Panc1 (cell line): Measurements from ENCODE around the gene GRIK4. TPM values are rescaled to one million over a fixed set of nuclear protein-coding genes. Genes with fewer than 3 reads are reported as not detected.

Experiments used
- ATAC-seq: fragments of 200-7000 bp; cut with Tn5 transposase; 2 replicates; pipeline ENCODE4 v1.9.1; 2020; ENCODE audit warnings: mild to moderate bottlenecking, moderate library complexity
- BruUV-seq: library from RNA; stranded (reverse); fragments of 400-500 nt; replicated peaks from 2 replicates; lab custom pipeline; 2021; lab: Mats Ljungman, UMichigan
- CTCF ChIA-PET: fragments of 300-600 bp; sonication (Branson Sonifier 250); formaldehyde crosslinking; loops from one replicate; lab custom pipeline; 2022; ENCODE audit warnings: antibody characterized with exemption; lab: Charles Lee
- POLR2A ChIA-PET: fragments of 300-600 bp; sonication (Branson Sonifier 250); formaldehyde crosslinking; loops from one replicate; lab custom pipeline; 2022; ENCODE audit warnings: antibody characterized with exemption; lab: Charles Lee
- DNase-seq: peaks from one replicate; pipeline ENCODE4 v3.0.0-alpha.2; 2010; ENCODE audit warnings: low read depth, low spot score
- H3K27ac ChIP-seq: 2 replicates; pipeline ENCODE4 v1.5.1; 2011; ENCODE audit warnings: mild to moderate bottlenecking, low read length, inconsistent platforms
- H3K27me3 ChIP-seq: fragments of 200-500 bp; sonication (Bioruptor generic); 2 replicates; pipeline ENCODE4 v1.6.0; 2014; ENCODE audit warnings: low read length, inconsistent platforms; ENCODE audit not compliant: control insufficient read depth, insufficient read depth
- H3K36me3 ChIP-seq: fragments of 200-500 bp; sonication (Bioruptor generic); 2 replicates; pipeline ENCODE4 v1.5.1; 2014; ENCODE audit warnings: inconsistent platforms, mild to moderate bottlenecking, low read length, moderate library complexity; ENCODE audit not compliant: control insufficient read depth, insufficient read depth
- H3K4me1 ChIP-seq: 2 replicates; pipeline ENCODE4 v1.5.1; 2011; ENCODE audit warnings: inconsistent platforms, mild to moderate bottlenecking, low read length, moderate library complexity; ENCODE audit not compliant: control insufficient read depth, insufficient read depth
- H3K4me3 ChIP-seq, 2 experiments: 2 replicates each; pipeline ENCODE4 v1.5.1; 2011 to 2012; ENCODE audit warnings: low read depth in 2 of 2, low read length in 2 of 2, mild to moderate bottlenecking in 2 of 2, inconsistent platforms in 1 of 2, moderate library complexity in 1 of 2
- H3K9me3 ChIP-seq: fragments of 200-500 bp; sonication (Bioruptor generic); 2 replicates; pipeline ENCODE4 v1.5.1; 2014; ENCODE audit warnings: low read depth, mild to moderate bottlenecking, inconsistent platforms, low read length, moderate library complexity; ENCODE audit not compliant: control insufficient read depth, insufficient read depth
- POLR2AphosphoS5 ChIP-seq: IDR thresholded peaks from 2 replicates; pipeline ENCODE4 v1.6.1; 2012; ENCODE audit warnings: mild to moderate bottlenecking, low read depth, low read length, moderate library complexity
- SIN3A ChIP-seq: IDR thresholded peaks from 2 replicates; pipeline ENCODE4 v1.6.1; 2012; ENCODE audit warnings: low read depth, mild to moderate bottlenecking, low read length, moderate library complexity, borderline replicate concordance; ENCODE audit not compliant: insufficient read depth
- TCF7L2 ChIP-seq: IDR thresholded peaks from 2 replicates; pipeline ENCODE4 v1.6.1; 2011; ENCODE audit warnings: mild to moderate bottlenecking, low read depth, low read length, inconsistent platforms
- in situ Hi-C: cut with HindIII; loops from 2 replicates; pipeline ENCODE4 v1.10.0; 2016; ENCODE audit warnings: low sequenced_read_pairs, low pct_unique_long_range_greater_than_20kb
- intact Hi-C: fragments of 100-400 bp; cut with micrococcal nuclease; formaldehyde crosslinking; loops from one replicate; pipeline ENCODE4 v1.10.0; 2022; ENCODE audit not compliant: unreplicated experiment
- total RNA-seq: library from RNA; stranded (reverse); gene quantifications from one replicate; pipeline ENCODE4 v1.2.1, GENCODE V29; 2021; ENCODE audit not compliant: unreplicated experiment
- TF ChIP-seq, protein P1 (sequence below), 2 experiments: IDR thresholded peaks; 2 replicates each; pipeline ENCODE4 v1.6.1; 2011 to 2012; ENCODE audit warnings: low read depth in 2 of 2, control low read depth in 1 of 2, low read length in 1 of 2, mild to moderate bottlenecking in 1 of 2, moderate library complexity in 1 of 2; ENCODE audit not compliant: insufficient read depth in 1 of 2
- TF ChIP-seq, protein P2 (sequence below): fragments of 450-650 bp; IDR thresholded peaks from 2 replicates; pipeline ENCODE4 v1.5.1; 2017; ENCODE audit warnings: mild to moderate bottlenecking

Gene GRIK4
- total RNA-seq, 1 experiment from 2014 or later = 0.62 TPM

DNA sequence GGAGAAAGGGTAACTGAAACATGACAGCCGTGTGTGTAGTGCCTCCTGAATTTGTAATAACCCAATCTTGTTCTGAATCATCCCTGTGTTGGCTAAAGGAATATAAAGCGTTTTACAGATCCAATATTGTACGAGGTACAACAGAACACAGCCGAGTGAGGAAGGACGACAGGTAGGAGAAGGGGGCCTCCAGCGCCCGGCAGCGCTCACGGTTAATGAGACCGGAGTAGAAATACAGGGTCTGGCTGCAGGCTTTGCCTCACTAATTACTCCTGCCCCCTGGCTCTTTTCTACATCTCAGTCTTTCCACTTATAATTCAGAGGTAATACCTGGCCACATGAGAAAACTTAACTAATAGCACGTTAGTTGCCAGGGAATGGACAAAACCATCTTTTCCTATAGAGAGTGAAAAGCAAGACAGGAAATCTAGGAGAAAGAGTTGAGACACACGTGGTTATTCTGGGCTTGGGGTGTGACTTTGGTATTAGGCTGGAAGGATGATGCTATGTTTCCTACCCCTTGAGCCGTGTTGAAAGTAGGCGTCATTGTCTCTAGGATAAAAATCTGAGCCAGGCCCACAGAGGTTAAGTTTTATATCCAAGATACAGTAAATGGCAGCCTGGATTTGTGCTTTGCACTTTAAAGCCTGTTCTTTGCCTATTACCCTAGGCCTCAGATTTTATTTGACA, 54.1 kb downstream of the GRIK4 start:
- intact Hi-C loops = no loop called here
- TF ChIP-seq, protein P1, sequence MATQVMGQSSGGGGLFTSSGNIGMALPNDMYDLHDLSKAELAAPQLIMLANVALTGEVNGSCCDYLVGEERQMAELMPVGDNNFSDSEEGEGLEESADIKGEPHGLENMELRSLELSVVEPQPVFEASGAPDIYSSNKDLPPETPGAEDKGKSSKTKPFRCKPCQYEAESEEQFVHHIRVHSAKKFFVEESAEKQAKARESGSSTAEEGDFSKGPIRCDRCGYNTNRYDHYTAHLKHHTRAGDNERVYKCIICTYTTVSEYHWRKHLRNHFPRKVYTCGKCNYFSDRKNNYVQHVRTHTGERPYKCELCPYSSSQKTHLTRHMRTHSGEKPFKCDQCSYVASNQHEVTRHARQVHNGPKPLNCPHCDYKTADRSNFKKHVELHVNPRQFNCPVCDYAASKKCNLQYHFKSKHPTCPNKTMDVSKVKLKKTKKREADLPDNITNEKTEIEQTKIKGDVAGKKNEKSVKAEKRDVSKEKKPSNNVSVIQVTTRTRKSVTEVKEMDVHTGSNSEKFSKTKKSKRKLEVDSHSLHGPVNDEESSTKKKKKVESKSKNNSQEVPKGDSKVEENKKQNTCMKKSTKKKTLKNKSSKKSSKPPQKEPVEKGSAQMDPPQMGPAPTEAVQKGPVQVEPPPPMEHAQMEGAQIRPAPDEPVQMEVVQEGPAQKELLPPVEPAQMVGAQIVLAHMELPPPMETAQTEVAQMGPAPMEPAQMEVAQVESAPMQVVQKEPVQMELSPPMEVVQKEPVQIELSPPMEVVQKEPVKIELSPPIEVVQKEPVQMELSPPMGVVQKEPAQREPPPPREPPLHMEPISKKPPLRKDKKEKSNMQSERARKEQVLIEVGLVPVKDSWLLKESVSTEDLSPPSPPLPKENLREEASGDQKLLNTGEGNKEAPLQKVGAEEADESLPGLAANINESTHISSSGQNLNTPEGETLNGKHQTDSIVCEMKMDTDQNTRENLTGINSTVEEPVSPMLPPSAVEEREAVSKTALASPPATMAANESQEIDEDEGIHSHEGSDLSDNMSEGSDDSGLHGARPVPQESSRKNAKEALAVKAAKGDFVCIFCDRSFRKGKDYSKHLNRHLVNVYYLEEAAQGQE (IDR thresholded peaks at IDR 0.05; ENCODE audit: insufficient read depth in 1 of 2, low read depth in 2 of 2, low read length in 1 of 2) = no peak
- no peak for TF ChIP-seq POLR2AphosphoS5
- TF ChIP-seq, protein P2, sequence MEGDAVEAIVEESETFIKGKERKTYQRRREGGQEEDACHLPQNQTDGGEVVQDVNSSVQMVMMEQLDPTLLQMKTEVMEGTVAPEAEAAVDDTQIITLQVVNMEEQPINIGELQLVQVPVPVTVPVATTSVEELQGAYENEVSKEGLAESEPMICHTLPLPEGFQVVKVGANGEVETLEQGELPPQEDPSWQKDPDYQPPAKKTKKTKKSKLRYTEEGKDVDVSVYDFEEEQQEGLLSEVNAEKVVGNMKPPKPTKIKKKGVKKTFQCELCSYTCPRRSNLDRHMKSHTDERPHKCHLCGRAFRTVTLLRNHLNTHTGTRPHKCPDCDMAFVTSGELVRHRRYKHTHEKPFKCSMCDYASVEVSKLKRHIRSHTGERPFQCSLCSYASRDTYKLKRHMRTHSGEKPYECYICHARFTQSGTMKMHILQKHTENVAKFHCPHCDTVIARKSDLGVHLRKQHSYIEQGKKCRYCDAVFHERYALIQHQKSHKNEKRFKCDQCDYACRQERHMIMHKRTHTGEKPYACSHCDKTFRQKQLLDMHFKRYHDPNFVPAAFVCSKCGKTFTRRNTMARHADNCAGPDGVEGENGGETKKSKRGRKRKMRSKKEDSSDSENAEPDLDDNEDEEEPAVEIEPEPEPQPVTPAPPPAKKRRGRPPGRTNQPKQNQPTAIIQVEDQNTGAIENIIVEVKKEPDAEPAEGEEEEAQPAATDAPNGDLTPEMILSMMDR = no peak
- TF ChIP-seq TCF7L2 = no peak
- TF ChIP-seq SIN3A = no peak
- no TSS peak for BruUV-seq
- Histone ChIP-seq H3K36me3 (no peaks in the 10 kb centered on the region), H3K9me3 (no peaks in the 10 kb centered on the region), H3K27ac (no peak overlapping the region), H3K4me1 (peaks cover 18% of the 10 kb centered on the region), H3K4me3 (peak overlapping the region in 1 of 2 experiments; percentile 46; a peak in 2 of 4 replicates), H3K27me3 (0 out of 2 replicates have a peak, but pooled peaks cover 3% of the 10 kb centered on the region)
- ChIA-PET CTCF (no interaction called here), POLR2A (no interaction called here)
- DNase-seq = no peak
- ATAC-seq = no peak
- in situ Hi-C loops = no loop called here

DNA sequence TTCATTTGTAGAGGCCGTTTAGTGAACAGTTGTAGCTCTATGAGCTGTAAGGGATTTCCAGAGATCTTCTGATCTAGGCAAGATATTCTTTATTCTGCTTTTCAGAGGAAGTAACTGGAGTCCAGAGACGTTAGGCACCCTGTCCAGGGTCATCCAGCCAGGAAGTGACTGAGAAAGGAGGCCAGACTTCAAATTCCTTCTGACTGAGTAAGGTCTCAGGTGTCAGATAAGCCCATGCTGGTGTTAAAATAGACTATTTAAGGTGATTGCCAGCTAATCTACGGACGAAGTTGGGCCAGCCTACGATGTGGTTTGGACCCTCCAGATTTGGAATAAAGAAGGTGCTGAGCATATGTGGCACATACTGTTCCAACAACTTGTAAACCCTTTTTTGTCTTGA, 54.6 kb downstream of the GRIK4 start:
- TF ChIP-seq TCF7L2 = no peak
- TF ChIP-seq, protein P1 (IDR thresholded peaks at IDR 0.05; ENCODE audit: insufficient read depth in 1 of 2, low read depth in 2 of 2, low read length in 1 of 2) = no peak
- no peak for TF ChIP-seq SIN3A
- TF ChIP-seq, protein P2 = no peak
- DNase-seq = no peak
- CTCF ChIA-PET = no interaction called here
- 0 out of 2 replicates have a peak, but pooled peaks cover 3% of the 10 kb centered on the region for H3K27me3 ChIP-seq
- H3K36me3 ChIP-seq = no peaks in the 10 kb centered on the region
- BruUV-seq = no TSS peak
- intact Hi-C loops (no loop called here), in situ Hi-C loops (no loop called here)
- peak; percentile 64 for ATAC-seq
- no peak overlapping the region for H3K4me3 ChIP-seq
- H3K9me3 ChIP-seq = no peaks in the 10 kb centered on the region
- H3K27ac ChIP-seq = no peak overlapping the region
- H3K4me1 ChIP-seq = peaks cover 18% of the 10 kb centered on the region
- POLR2A ChIA-PET = no interaction called here
